Endodermal cell (in vitro differentiated cells): ENCODE data around the gene EMX2. TPM values are rescaled to one million over a fixed set of nuclear protein-coding genes. Genes with fewer than 3 reads are reported as not detected.
A peak's percentile ranks its signal among the peaks of the same experiment; 100 is the strongest.

Experiments used
- DNase-seq: peaks from one replicate; pipeline ENCODE4 v3.0.0-alpha.2; 2017
- H3K27ac ChIP-seq: 2 replicates; pipeline ENCODE4 v1.5.1; 2013; ENCODE audit warnings: mild to moderate bottlenecking, low read depth, low read length, moderate library complexity
- H3K27me3 ChIP-seq: 2 replicates; pipeline ENCODE4 v1.6.1; 2013; ENCODE audit warnings: mild to moderate bottlenecking, low read length, moderate library complexity; ENCODE audit not compliant: insufficient read depth, control insufficient read depth, poor library complexity, severe bottlenecking
- H3K36me3 ChIP-seq: 2 replicates; pipeline ENCODE4 v1.7.0; 2013; ENCODE audit warnings: mild to moderate bottlenecking, low read length, moderate library complexity; ENCODE audit not compliant: control insufficient read depth, insufficient read depth
- H3K4me1 ChIP-seq: one replicate; pipeline ENCODE4 v1.7.0; 2013; ENCODE audit warnings: low read length; ENCODE audit not compliant: control insufficient read depth, insufficient read depth
- H3K4me3 ChIP-seq: 2 replicates; pipeline ENCODE4 v1.5.1; 2013; ENCODE audit warnings: mild to moderate bottlenecking, low read length, moderate library complexity
- H3K9ac ChIP-seq: 2 replicates; pipeline ENCODE4 v1.6.1; 2013; ENCODE audit warnings: mild to moderate bottlenecking, low read length, moderate library complexity; ENCODE audit not compliant: poor library complexity, severe bottlenecking; ENCODE audit errors: extremely low read depth
- H3K9me3 ChIP-seq: 2 replicates; pipeline ENCODE4 v1.6.1; 2013; ENCODE audit warnings: mild to moderate bottlenecking, low read length, moderate library complexity; ENCODE audit not compliant: control insufficient read depth
- H3K27ac Mint-ChIP-seq: 2 replicates; pipeline ENCODE4 v1.8.0; 2020; ENCODE audit warnings: mixed read lengths
- H3K27me3 Mint-ChIP-seq: 2 replicates; pipeline ENCODE4 v1.8.0; 2021; ENCODE audit warnings: mild to moderate bottlenecking, mixed read lengths; ENCODE audit not compliant: insufficient read depth
- H3K36me3 Mint-ChIP-seq: 2 replicates; pipeline ENCODE4 v1.8.0; 2020; ENCODE audit warnings: low read depth, mixed read lengths
- H3K4me1 Mint-ChIP-seq: 2 replicates; pipeline ENCODE4 v1.8.0; 2020; ENCODE audit warnings: mixed read lengths
- H3K4me3 Mint-ChIP-seq: 2 replicates; pipeline ENCODE4 v1.8.0; 2020; ENCODE audit warnings: mild to moderate bottlenecking, moderate library complexity, mixed read lengths
- H3K9me3 Mint-ChIP-seq: 2 replicates; pipeline ENCODE4 v1.8.0; 2020; ENCODE audit warnings: mild to moderate bottlenecking, mixed read lengths
- CTCF ChIP-seq: fragments of 200-600 bp; sonication (generic); conservative IDR thresholded peaks from 2 replicates; pipeline ENCODE4 v1.5.0; 2021; ENCODE audit warnings: antibody characterized with exemption, mild to moderate bottlenecking
- WGBS, 2 experiments: methylation state at CpG; one replicate each; pipeline versions ENCODE4 v1.1.5 to v1.1.7; 2013; ENCODE audit warnings: missing lambda C conversion rate in 2 of 2, mixed read lengths in 1 of 2; ENCODE audit not compliant: insufficient coverage in 1 of 2, insufficient read length in 1 of 2; 5-methylcytosine and 5-hydroxymethylcytosine counted together
- total RNA-seq, 2 donors: library from RNA; stranded (reverse); fragmentation: NEBNext Ultra II Directional in 1 of 2; extraction: Animal tissue kit (Norgen Biotek cat#: 25700) in 1 of 2; gene quantifications; 2 replicates in 1 of 2; 3 replicates in 1 of 2; pipeline ENCODE4 v1.2.1, GENCODE V29; 2021

The EMX2 gene
- total RNA-seq, 2 donors from 2014 or later, result 0.18 TPM; not detected in 1

- H3K27me3 ChIP-seq, result peaks cover 100% of the 10 kb centered on the region
- no peak overlapping the region for H3K27ac Mint-ChIP-seq
- H3K9ac ChIP-seq, result no peak overlapping the region
- TF ChIP-seq CTCF, result peak; percentile 86
- peak overlapping the region; percentile 21 for H3K4me3 Mint-ChIP-seq
- H3K36me3 ChIP-seq, result no peaks in the 10 kb centered on the region
- peaks cover 14% of the 10 kb centered on the region for H3K4me1 Mint-ChIP-seq
- H3K9me3 Mint-ChIP-seq, result no peaks in the 10 kb centered on the region
- peaks cover 5% of the 10 kb centered on the region for H3K4me1 ChIP-seq
- no peak overlapping the region for H3K4me3 ChIP-seq
- H3K36me3 Mint-ChIP-seq, result no peaks in the 10 kb centered on the region
- no peaks in the 10 kb centered on the region for H3K9me3 ChIP-seq
- WGBS, 2 experiments, result 2 to 4% methylated on average over 5 to 39 of the region's 39 CpGs
- DNase-seq, result peak; percentile 74
- no peak overlapping the region for H3K27ac ChIP-seq
- H3K27me3 Mint-ChIP-seq, result peaks cover 100% of the 10 kb centered on the region
Measured at GRCh38 chr10:117537436-117537903, 5.1 kb upstream of the EMX2 start.

GRCh38 chr10:117537904-117538524, 4.5 kb upstream of the EMX2 start:
- Histone ChIP-seq H3K36me3 (no peaks in the 10 kb centered on the region), H3K27me3 (peaks cover 100% of the 10 kb centered on the region), H3K4me3 (no peak overlapping the region), H3K9ac (no peak overlapping the region), H3K4me1 (peaks cover 4% of the 10 kb centered on the region), H3K27ac (no peak overlapping the region), H3K9me3 (no peaks in the 10 kb centered on the region)
- Mint-ChIP-seq H3K27me3 (peaks cover 97% of the 10 kb centered on the region), H3K36me3 (no peaks in the 10 kb centered on the region), H3K4me3 (peak overlapping the region; percentile 21), H3K9me3 (no peaks in the 10 kb centered on the region), H3K4me1 (peaks cover 10% of the 10 kb centered on the region), H3K27ac (no peak overlapping the region)
- DNase-seq, result peak; percentile 61
- WGBS, 2 experiments, result 3 to 10% methylated on average over 22 to 38 of the region's 38 CpGs
- no peak for TF ChIP-seq CTCF

- H3K36me3 Mint-ChIP-seq, result no peaks in the 10 kb centered on the region
Measured at GRCh38 chr10:117539361-117539773, 3.2 kb upstream of the EMX2 start.

More at GRCh38 chr10:117539361-117539773, 3.2 kb upstream of the EMX2 start:
- TF ChIP-seq CTCF, result no peak
- H3K27me3 ChIP-seq, result peaks cover 100% of the 10 kb centered on the region
- no peaks in the 10 kb centered on the region for H3K9me3 ChIP-seq
- DNase-seq, result no peak
- Mint-ChIP-seq H3K4me3 (no peak overlapping the region), H3K9me3 (no peaks in the 10 kb centered on the region), H3K4me1 (peaks cover 7% of the 10 kb centered on the region), H3K27me3 (peaks cover 97% of the 10 kb centered on the region), H3K27ac (no peak overlapping the region)
- WGBS, 2 experiments, result 14 to 19% methylated on average over 9 of the region's 9 CpGs
- H3K36me3 ChIP-seq, result no peaks in the 10 kb centered on the region
- H3K27ac ChIP-seq, result no peak overlapping the region
- no peaks in the 10 kb centered on the region for H3K4me1 ChIP-seq
- H3K4me3 ChIP-seq, result no peak overlapping the region
- H3K9ac ChIP-seq, result no peak overlapping the region
